Neuronal stem cell (in vitro differentiated cells): ENCODE results near the gene CAMTA1.

Experiments used
- DNase-seq: peaks from one replicate; pipeline ENCODE4 v3.0.0-alpha.2; 2013; ENCODE audit warnings: low spot score
- H2AFZ ChIP-seq: one replicate; pipeline ENCODE4 v1.6.1; 2013; ENCODE audit warnings: mild to moderate bottlenecking, low read length, inconsistent platforms
- H2AK5ac ChIP-seq: 2 replicates; pipeline ENCODE4 v1.6.1; 2013; ENCODE audit warnings: low read depth, mild to moderate bottlenecking, inconsistent platforms, low read length, moderate library complexity, mixed read lengths
- H2BK120ac ChIP-seq: 2 replicates; pipeline ENCODE4 v1.6.1; 2013; ENCODE audit warnings: low read depth, mild to moderate bottlenecking, inconsistent platforms, low read length, moderate library complexity, mixed read lengths
- H2BK12ac ChIP-seq: one replicate; pipeline ENCODE4 v1.6.1; 2013; ENCODE audit warnings: low read length, inconsistent platforms
- H2BK15ac ChIP-seq: 2 replicates; pipeline ENCODE4 v1.6.1; 2013; ENCODE audit warnings: mild to moderate bottlenecking, low read length, inconsistent platforms, mixed read lengths
- H2BK5ac ChIP-seq: one replicate; pipeline ENCODE4 v1.6.1; 2013; ENCODE audit warnings: inconsistent platforms, mild to moderate bottlenecking, low read length, moderate library complexity
- H3K14ac ChIP-seq: one replicate; pipeline ENCODE4 v1.6.1; 2013; ENCODE audit warnings: low read length, inconsistent platforms
- H3K18ac ChIP-seq: 2 replicates; pipeline ENCODE4 v1.6.1; 2013; ENCODE audit warnings: low read length, inconsistent platforms
- H3K23ac ChIP-seq: 2 replicates; pipeline ENCODE4 v1.6.1; 2013; ENCODE audit warnings: low read depth, mild to moderate bottlenecking, mixed read lengths, low read length, inconsistent platforms; ENCODE audit not compliant: poor library complexity
- H3K27ac ChIP-seq: replicated peaks from 3 replicates; pipeline ENCODE4 v1.5.1; 2013; ENCODE audit warnings: low read length, inconsistent platforms
- H3K27me3 ChIP-seq, 3 experiments: 2 replicates each; pipeline ENCODE4 v1.6.1; 2013; ENCODE audit warnings: low read length in 3 of 3, mild to moderate bottlenecking in 2 of 3, inconsistent platforms in 1 of 3, low read depth in 1 of 3, mixed read lengths in 1 of 3, moderate library complexity in 1 of 3; ENCODE audit not compliant: control insufficient read depth in 3 of 3, insufficient read depth in 3 of 3
- H3K36me3 ChIP-seq, 2 donors: replicated peaks in 1 of 2; 2 replicates each; pipeline ENCODE4 v1.6.1; 2013; ENCODE audit warnings: low read length in 2 of 2; ENCODE audit not compliant: control insufficient read depth in 2 of 2, insufficient read depth in 2 of 2
- H3K4ac ChIP-seq: 2 replicates; pipeline ENCODE4 v1.6.1; 2013; ENCODE audit warnings: inconsistent platforms, mild to moderate bottlenecking, low read length, moderate library complexity
- H3K4me1 ChIP-seq, 2 donors: 1 replicate in 1 of 2; 2 replicates in 1 of 2; pipeline ENCODE4 v1.6.1; 2013; ENCODE audit warnings: low read length in 2 of 2, low read depth in 1 of 2; ENCODE audit not compliant: control insufficient read depth in 2 of 2, insufficient read depth in 1 of 2
- H3K4me2 ChIP-seq: one replicate; pipeline ENCODE4 v1.6.1; 2013; ENCODE audit warnings: mild to moderate bottlenecking, low read length, inconsistent platforms; ENCODE audit not compliant: insufficient read depth, poor library complexity, severe bottlenecking
- H3K4me3 ChIP-seq, 2 donors: 2 replicates each; pipeline ENCODE4 v1.5.1; 2013; ENCODE audit warnings: low read length in 2 of 2, mild to moderate bottlenecking in 2 of 2, inconsistent platforms in 1 of 2, moderate library complexity in 1 of 2
- H3K79me1 ChIP-seq: one replicate; pipeline ENCODE4 v1.6.1; 2013; ENCODE audit warnings: low read depth, mild to moderate bottlenecking, inconsistent platforms, low read length, moderate library complexity
- H3K9ac ChIP-seq: one replicate; pipeline ENCODE4 v1.6.1; 2013; ENCODE audit warnings: mild to moderate bottlenecking, low read depth, low read length, inconsistent platforms; ENCODE audit not compliant: poor library complexity
- H3K9me3 ChIP-seq, 2 donors: replicated peaks in 1 of 2; 2 replicates each; pipeline versions ENCODE3 to v1.6.1; 2013; ENCODE audit warnings: low read length in 2 of 2, mild to moderate bottlenecking in 2 of 2, inconsistent platforms in 1 of 2, low read depth in 1 of 2, mixed read lengths in 1 of 2, moderate library complexity in 1 of 2; ENCODE audit not compliant: control insufficient read depth in 2 of 2, insufficient read depth in 1 of 2
- H4K8ac ChIP-seq: one replicate; pipeline ENCODE4 v1.6.1; 2013; ENCODE audit warnings: low read depth, mild to moderate bottlenecking, inconsistent platforms, low read length, moderate library complexity
- H4K91ac ChIP-seq: one replicate; pipeline ENCODE4 v1.6.1; 2013; ENCODE audit warnings: low read length, low read depth, mild to moderate bottlenecking, inconsistent platforms; ENCODE audit not compliant: poor library complexity
- WGBS, 2 donors: extraction: QIAGEN DNeasy Blood & Tissue Kit; methylation state at CpG; one replicate each; pipeline ENCODE4 v1.1.7; 2013; ENCODE audit warnings: missing lambda C conversion rate in 2 of 2, mixed read lengths in 1 of 2; ENCODE audit not compliant: insufficient read length in 2 of 2, insufficient replicate concordance in 1 of 2; ENCODE audit errors: extremely low coverage in 2 of 2; 5-methylcytosine and 5-hydroxymethylcytosine counted together

Gene CAMTA1

DNA sequence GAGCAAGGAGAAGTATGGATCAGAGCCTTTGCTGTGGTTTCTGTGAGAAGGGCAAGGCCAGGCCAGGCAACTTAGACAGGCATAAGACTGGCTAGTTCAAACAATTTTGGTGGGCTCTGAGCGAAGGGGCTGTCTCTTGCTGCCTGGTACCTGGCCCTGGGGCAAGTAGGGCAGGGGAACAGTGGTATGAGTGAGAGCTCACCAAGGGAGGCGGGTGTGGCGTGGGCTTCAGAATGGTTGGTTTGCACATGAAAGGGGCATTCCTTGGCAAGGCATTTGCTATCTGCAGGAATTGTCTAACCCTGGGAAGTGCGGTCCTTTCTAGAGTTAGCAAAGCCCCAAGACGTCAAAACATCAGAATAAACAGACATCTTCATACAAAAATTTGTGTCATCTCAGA is 210.5 kb downstream of the CAMTA1 start:
- no peak overlapping the region for H4K8ac ChIP-seq
- no peak overlapping the region for H3K4me2 ChIP-seq
- no peaks in the 10 kb centered on the region for H3K36me3 ChIP-seq
- no peak overlapping the region for H3K9ac ChIP-seq
- no peak overlapping the region for H4K91ac ChIP-seq
- H2BK15ac ChIP-seq, result no peak overlapping the region
- H3K4me3 ChIP-seq, result no peak overlapping the region
- H3K4me1 ChIP-seq, result peaks cover 0 to 3% of the 10 kb centered on the region in 2 donors
- no peaks in the 10 kb centered on the region for H3K79me1 ChIP-seq
- no peak overlapping the region for H2AFZ ChIP-seq
- no peak overlapping the region for H3K23ac ChIP-seq
- no peak overlapping the region for H3K14ac ChIP-seq
- no peak overlapping the region for H2BK5ac ChIP-seq
- no peak overlapping the region for H3K27ac ChIP-seq
- H2AK5ac ChIP-seq, result no peak overlapping the region
- DNase-seq, result no peak
- H3K27me3 ChIP-seq, result peaks cover 0 to 3% (median 0%) of the 10 kb centered on the region in 3 experiments
- no CpG with 5 or more reads among the region's 5 CpGs for WGBS, 2 donors
- H3K9me3 ChIP-seq, result no peaks in the 10 kb centered on the region
- H2BK120ac ChIP-seq, result no peak overlapping the region
- H3K18ac ChIP-seq, result no peak overlapping the region
- H3K4ac ChIP-seq, result no peak overlapping the region
- H2BK12ac ChIP-seq, result no peak overlapping the region

DNA sequence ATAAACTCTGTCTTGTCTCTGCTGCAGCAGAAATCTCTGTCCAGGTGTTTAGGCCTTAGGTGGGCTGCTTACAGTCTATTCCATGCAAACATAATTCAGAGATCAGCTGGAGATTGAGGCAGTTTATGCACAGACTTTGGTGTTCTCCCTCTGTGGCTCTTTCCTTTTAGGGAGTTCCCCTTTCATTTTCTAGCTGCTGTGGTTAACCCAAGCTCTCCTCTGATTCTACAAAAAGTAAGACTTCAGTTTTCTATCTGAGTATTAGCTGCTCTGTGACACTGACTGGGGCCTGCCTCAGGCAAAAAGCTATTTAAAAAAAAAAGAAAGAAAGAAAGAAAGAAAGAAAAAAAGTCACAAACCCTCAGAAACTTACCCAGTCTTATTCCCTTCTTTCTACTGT is 211.1 kb downstream of the CAMTA1 start:
- H3K4ac ChIP-seq, result no peak overlapping the region
- H2BK15ac ChIP-seq, result no peak overlapping the region
- no peak for DNase-seq
- H3K27ac ChIP-seq, result no peak overlapping the region
- H2AK5ac ChIP-seq, result no peak overlapping the region
- H3K36me3 ChIP-seq, result no peaks in the 10 kb centered on the region
- H3K4me2 ChIP-seq, result no peak overlapping the region
- H3K23ac ChIP-seq, result no peak overlapping the region
- H3K27me3 ChIP-seq, result peaks cover 0 to 3% (median 0%) of the 10 kb centered on the region in 3 experiments
- no peak overlapping the region for H2BK12ac ChIP-seq
- H4K8ac ChIP-seq, result no peak overlapping the region
- no peak overlapping the region for H4K91ac ChIP-seq
- no peaks in the 10 kb centered on the region for H3K9me3 ChIP-seq
- no peak overlapping the region for H2AFZ ChIP-seq
- H3K14ac ChIP-seq, result no peak overlapping the region
- peaks cover 0 to 3% of the 10 kb centered on the region in 2 donors for H3K4me1 ChIP-seq
- H2BK120ac ChIP-seq, result no peak overlapping the region
- no peak overlapping the region for H3K9ac ChIP-seq
- H3K79me1 ChIP-seq, result no peaks in the 10 kb centered on the region
- no peak overlapping the region for H2BK5ac ChIP-seq
- no peak overlapping the region for H3K18ac ChIP-seq
- H3K4me3 ChIP-seq, result no peak overlapping the region

DNA sequence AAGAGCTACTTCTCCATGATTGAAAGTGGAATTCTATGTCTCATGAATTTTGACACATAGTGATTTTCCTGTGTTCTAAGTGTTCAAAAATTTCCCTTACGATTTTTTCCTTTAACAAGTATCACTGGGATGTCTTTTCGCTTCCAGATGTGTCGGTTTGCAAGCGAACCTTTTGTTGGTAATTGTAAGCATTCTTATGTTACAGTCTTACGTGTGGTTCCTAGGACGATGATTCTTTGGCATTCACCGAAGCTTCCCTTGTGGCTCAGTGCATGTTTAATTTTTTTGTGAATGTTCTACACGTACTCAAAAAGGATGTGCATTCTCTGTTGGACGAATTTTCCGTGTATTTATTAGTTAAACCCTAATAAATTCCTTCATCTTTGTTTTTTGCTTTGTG is 211.6 kb downstream of the CAMTA1 start:
- Histone ChIP-seq H2BK15ac (no peak overlapping the region), H3K18ac (no peak overlapping the region), H3K23ac (no peak overlapping the region), H3K14ac (no peak overlapping the region), H2BK12ac (no peak overlapping the region), H3K9me3 (no peaks in the 10 kb centered on the region), H4K8ac (no peak overlapping the region), H3K9ac (no peak overlapping the region), H3K4me3 (no peak overlapping the region), H4K91ac (no peak overlapping the region), H2BK5ac (no peak overlapping the region), H2AFZ (no peak overlapping the region), H3K36me3 (no peaks in the 10 kb centered on the region), H2BK120ac (no peak overlapping the region), H3K79me1 (no peaks in the 10 kb centered on the region), H2AK5ac (no peak overlapping the region), H3K4ac (no peak overlapping the region), H3K27ac (no peak overlapping the region), H3K4me1 (peaks cover 0 to 3% of the 10 kb centered on the region in 2 donors), H3K4me2 (no peak overlapping the region), H3K27me3 (peaks cover 0 to 3% (median 0%) of the 10 kb centered on the region in 3 experiments)
- no peak for DNase-seq
- WGBS, 2 donors, result no CpG with 5 or more reads among the region's 10 CpGs

DNA sequence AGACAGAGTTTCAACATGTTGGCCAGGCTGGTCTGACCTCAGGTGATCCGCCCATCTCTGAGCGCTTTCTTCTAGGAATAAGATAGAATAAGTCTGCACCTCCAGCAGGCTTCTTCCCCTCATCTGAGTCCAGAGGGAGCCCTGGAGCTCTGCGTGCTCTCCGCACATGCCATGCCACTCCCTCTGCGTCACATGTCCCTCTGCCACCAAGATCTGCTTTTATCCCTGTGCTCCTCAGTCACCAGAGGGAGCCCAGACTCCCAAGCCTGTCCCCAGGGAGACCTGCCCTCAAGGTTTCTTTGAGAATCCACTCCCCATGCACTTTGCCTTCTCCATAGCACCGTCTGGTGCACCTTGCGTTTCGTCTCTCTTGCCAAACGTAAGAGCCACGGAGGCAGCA is 213.0 kb downstream of the CAMTA1 start:
- Histone ChIP-seq H2AFZ (no peak overlapping the region), H3K4me3 (no peak overlapping the region), H3K4me2 (no peak overlapping the region), H2BK15ac (no peak overlapping the region), H3K36me3 (no peaks in the 10 kb centered on the region), H3K14ac (no peak overlapping the region), H2BK12ac (no peak overlapping the region), H3K79me1 (no peaks in the 10 kb centered on the region), H3K18ac (no peak overlapping the region), H4K91ac (no peak overlapping the region), H3K4me1 (peaks cover 0 to 3% of the 10 kb centered on the region in 2 donors), H2AK5ac (peak overlapping the region; percentile 3), H3K9me3 (no peaks in the 10 kb centered on the region), H3K27ac (no peak overlapping the region), H3K27me3 (peaks cover 0 to 6% (median 0%) of the 10 kb centered on the region in 3 experiments), H4K8ac (no peak overlapping the region), H2BK5ac (no peak overlapping the region), H2BK120ac (no peak overlapping the region), H3K23ac (no peak overlapping the region), H3K9ac (no peak overlapping the region), H3K4ac (no peak overlapping the region)
- no peak for DNase-seq
- WGBS, 2 donors, result no CpG with 5 or more reads among the region's 10 CpGs
